ENCODE data around the gene CNDP1. TPM values are rescaled to one million over a fixed set of nuclear protein-coding genes. Genes with fewer than 3 reads are reported as not detected.
A peak's percentile ranks its signal among the peaks of the same experiment; 100 is the strongest.

The CNDP1 gene, protein sequence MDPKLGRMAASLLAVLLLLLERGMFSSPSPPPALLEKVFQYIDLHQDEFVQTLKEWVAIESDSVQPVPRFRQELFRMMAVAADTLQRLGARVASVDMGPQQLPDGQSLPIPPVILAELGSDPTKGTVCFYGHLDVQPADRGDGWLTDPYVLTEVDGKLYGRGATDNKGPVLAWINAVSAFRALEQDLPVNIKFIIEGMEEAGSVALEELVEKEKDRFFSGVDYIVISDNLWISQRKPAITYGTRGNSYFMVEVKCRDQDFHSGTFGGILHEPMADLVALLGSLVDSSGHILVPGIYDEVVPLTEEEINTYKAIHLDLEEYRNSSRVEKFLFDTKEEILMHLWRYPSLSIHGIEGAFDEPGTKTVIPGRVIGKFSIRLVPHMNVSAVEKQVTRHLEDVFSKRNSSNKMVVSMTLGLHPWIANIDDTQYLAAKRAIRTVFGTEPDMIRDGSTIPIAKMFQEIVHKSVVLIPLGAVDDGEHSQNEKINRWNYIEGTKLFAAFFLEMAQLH
- total RNA-seq (1.6 TPM in 1 of 2 replicates, not detected in the other), polyA plus RNA-seq (0.55 TPM in 1 of 2 replicates, not detected in the other)

DNA sequence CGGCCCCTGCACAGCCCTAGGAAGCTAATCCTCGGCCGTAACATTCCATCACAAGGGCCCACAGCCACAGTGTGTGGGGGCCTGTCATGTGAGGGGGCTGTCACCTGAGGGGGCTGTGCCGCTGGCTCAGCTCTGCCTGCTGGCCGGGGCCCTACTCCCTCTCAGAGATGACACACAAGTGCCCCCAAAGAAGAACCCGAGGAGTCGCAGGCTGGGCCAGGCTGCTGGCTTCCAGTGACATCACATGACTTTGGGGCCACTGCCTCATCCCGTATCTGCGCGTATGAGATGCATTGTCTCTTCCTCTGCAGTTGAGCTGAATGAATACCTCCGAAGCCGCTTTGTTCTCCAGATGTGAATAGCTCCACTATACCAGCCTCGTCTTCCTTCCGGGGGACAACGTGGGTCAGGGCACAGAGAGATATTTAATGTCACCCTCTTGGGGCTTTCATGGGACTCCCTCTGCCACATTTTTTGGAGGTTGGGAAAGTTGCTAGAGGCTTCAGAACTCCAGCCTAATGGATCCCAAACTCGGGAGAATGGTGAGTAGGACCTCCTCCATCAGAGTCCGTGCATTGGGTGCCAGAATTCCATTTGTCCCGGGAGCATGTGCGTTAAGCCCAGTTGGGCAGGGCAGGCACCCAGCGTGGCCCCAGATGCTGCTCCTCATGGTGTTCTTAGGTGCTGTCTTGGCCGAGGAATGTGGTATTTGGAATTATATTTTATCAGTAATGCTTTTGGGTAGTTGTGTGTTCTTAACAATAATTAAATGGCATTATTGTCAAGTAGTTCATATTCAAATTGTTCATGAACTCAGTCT lies at the start of gene CNDP1:
Gene CNDP1 (plus strand): TSS at position 351 of the 820 bp plus-strand sequence. CDS start 168 bp downstream, at position 519.
- Histone ChIP-seq H3K27me3 (no peaks in the 10 kb centered on the region), H3K4me1 (ENCODE audit: low read depth) (no peaks in the 10 kb centered on the region), H3K27ac (no peak within 1 kb of the TSS), H3K4me3 (no peak within 1 kb of the TSS), H3K9me3 (ENCODE audit: low read depth) (no peaks in the 10 kb centered on the region), H3K36me3 (no peaks in the 10 kb centered on the region)
- no peak for DNase-seq (ENCODE audit: low read depth in 1 of 2, low spot score in 1 of 2)
- TF ChIP-seq, protein P1, sequence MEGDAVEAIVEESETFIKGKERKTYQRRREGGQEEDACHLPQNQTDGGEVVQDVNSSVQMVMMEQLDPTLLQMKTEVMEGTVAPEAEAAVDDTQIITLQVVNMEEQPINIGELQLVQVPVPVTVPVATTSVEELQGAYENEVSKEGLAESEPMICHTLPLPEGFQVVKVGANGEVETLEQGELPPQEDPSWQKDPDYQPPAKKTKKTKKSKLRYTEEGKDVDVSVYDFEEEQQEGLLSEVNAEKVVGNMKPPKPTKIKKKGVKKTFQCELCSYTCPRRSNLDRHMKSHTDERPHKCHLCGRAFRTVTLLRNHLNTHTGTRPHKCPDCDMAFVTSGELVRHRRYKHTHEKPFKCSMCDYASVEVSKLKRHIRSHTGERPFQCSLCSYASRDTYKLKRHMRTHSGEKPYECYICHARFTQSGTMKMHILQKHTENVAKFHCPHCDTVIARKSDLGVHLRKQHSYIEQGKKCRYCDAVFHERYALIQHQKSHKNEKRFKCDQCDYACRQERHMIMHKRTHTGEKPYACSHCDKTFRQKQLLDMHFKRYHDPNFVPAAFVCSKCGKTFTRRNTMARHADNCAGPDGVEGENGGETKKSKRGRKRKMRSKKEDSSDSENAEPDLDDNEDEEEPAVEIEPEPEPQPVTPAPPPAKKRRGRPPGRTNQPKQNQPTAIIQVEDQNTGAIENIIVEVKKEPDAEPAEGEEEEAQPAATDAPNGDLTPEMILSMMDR (IDR thresholded peaks at IDR 0.05; ENCODE audit: low read depth, low read length), result no peak

DNA sequence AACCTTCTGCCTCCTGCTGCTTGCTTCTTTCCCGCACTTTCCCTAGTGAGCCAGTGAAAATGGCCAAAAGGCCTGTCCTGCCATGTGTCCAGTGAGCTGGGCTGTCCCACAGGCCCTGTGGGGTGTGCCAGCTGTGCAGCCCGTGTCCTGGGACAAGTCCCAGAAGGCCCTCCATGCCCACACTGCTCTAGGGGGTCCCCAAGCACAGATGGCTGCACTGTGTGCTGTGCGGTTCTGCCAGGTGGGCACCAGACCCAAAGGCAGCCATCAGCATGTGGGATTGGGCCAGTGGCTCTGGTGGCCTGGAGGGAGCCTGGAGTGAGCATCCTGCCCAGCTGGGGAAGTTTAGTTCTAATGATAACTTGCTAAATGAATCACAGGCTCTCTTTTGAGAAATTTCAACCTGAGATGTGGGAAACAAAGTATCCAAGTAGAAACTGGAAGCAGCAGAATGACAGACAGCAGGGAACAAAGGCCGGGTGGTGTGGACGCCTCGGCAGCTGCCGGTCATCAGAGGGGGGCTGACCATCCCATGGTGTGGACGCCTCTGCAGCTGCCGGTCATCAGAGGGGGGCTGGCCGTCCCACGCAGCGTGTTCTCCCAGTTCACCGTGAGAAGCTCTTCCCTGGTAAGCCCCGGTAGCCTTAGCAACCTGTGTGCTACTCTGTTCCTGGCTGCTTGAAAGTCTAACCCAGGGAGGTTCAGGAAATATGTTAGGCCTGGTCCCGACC lies 48.0 kb upstream of the CNDP1 start:
- DNase-seq (ENCODE audit: low read depth in 1 of 2, low spot score in 1 of 2), result no peak
- Histone ChIP-seq H3K4me3 (no peak overlapping the region), H3K27ac (no peak overlapping the region), H3K27me3 (no peaks in the 10 kb centered on the region), H3K4me1 (ENCODE audit: low read depth) (no peaks in the 10 kb centered on the region), H3K36me3 (no peaks in the 10 kb centered on the region), H3K9me3 (ENCODE audit: low read depth) (no peaks in the 10 kb centered on the region)
- TF ChIP-seq, protein P1 (IDR thresholded peaks at IDR 0.05; ENCODE audit: low read depth, low read length), result no peak

GRCh38 chr18:74488354-74488753 lies 45.9 kb upstream of the CNDP1 start:
- no peak for DNase-seq (ENCODE audit: low read depth in 1 of 2, low spot score in 1 of 2)
- Histone ChIP-seq H3K9me3 (ENCODE audit: low read depth) (no peaks in the 10 kb centered on the region), H3K4me3 (no peak overlapping the region), H3K27ac (no peak overlapping the region), H3K36me3 (no peaks in the 10 kb centered on the region), H3K4me1 (ENCODE audit: low read depth) (no peaks in the 10 kb centered on the region), H3K27me3 (no peaks in the 10 kb centered on the region)
- TF ChIP-seq, protein P1 (IDR thresholded peaks at IDR 0.05; ENCODE audit: low read depth, low read length), result no peak

DNA sequence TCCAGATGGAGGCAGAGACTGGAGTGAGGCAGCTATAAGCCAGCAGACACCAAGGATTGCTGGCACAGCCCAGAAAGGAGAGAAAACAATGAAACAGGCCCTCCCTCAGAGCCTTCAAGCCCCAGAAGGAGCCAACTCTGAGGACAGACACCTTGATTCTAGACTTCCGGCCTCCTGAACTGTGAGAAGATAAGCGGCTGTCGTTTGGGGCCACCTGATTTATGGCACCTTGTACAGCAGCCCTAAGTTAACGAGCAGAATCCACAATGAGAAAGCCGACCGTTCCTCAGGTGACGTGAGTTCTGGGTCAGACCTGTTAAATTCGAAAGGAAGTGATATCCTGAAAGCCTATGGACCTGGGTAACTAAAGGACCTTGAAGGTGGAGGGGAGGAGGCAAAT lies 45.4 kb upstream of the CNDP1 start:
- TF ChIP-seq, protein P1 (IDR thresholded peaks at IDR 0.05; ENCODE audit: low read depth, low read length), result no peak
- H3K36me3 ChIP-seq, result no peaks in the 10 kb centered on the region
- H3K27ac ChIP-seq, result no peak overlapping the region
- no peaks in the 10 kb centered on the region for H3K27me3 ChIP-seq
- DNase-seq (ENCODE audit: low read depth in 1 of 2, low spot score in 1 of 2), result no peak
- no peak overlapping the region for H3K4me3 ChIP-seq
- no peaks in the 10 kb centered on the region for H3K9me3 ChIP-seq (ENCODE audit: low read depth)
- H3K4me1 ChIP-seq (ENCODE audit: low read depth), result no peaks in the 10 kb centered on the region

DNA sequence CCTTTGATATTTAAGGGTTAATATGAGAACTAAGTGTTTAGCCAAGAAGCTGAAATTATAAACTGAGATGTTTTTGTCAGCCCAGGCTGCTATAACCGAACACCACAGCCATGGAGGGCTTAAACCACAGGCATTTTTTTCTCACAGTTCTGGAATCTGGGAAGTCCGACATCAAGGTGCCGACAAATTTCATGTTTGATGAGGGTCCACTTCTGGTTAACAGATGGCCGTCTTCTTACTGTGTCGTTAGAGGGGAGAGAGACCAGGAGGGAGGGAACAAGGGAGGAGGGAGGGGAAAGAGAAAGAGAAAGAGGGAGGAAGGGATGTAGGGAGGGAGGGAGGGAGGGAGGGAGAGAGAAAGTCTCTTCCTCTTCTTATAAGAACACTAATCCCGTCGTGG lies 44.6 kb upstream of the CNDP1 start:
- H3K9me3 ChIP-seq (ENCODE audit: low read depth), result no peaks in the 10 kb centered on the region
- DNase-seq (ENCODE audit: low read depth in 1 of 2, low spot score in 1 of 2), result peak in 1 of 2 donors; percentile 65
- TF ChIP-seq, protein P1 (IDR thresholded peaks at IDR 0.05; ENCODE audit: low read depth, low read length), result no peak
- H3K36me3 ChIP-seq, result no peaks in the 10 kb centered on the region
- H3K27me3 ChIP-seq, result no peaks in the 10 kb centered on the region
- H3K27ac ChIP-seq, result no peak overlapping the region
- no peak overlapping the region for H3K4me3 ChIP-seq
- H3K4me1 ChIP-seq (ENCODE audit: low read depth), result no peaks in the 10 kb centered on the region

Data from cardiac muscle cell (in vitro differentiated cells and primary cell).